GM21737 (cell line): Measurements from ENCODE around the gene DLAT.
"Not testable (repeated sequence)": the region's sequence is repeated elsewhere in the genome, so short reads cannot be mapped to it uniquely, and the experiment has no call there.

Source experiments
- ATAC-seq: cut with Tn5 transposase; IDR thresholded peaks from one replicate; pipeline ENCODE4 v1.9.1; 2021; ENCODE audit warnings: mild to moderate bottlenecking, moderate library complexity; ENCODE audit not compliant: unreplicated experiment

Gene DLAT

DNA sequence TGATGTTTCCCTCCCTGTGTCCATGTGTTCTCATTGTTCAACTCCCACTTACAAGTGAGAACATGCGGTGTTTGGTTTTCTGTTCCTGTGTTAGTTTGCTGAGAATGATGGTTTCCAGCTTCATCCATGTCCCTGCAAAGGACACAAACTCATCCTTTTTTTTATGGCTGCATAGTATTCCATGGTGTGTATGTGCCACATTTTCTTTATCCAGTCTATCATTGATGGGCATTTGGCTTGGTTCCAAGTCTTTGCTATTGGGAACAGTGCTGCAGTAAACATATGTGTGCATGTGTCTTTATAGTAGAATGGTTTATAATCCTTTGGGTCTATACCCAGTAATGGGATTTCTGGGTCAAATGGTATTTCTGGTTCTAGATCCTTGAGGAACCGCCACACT, 21.4 kb downstream of the DLAT start:
- ATAC-seq, result not testable (repeated sequence)

DNA sequence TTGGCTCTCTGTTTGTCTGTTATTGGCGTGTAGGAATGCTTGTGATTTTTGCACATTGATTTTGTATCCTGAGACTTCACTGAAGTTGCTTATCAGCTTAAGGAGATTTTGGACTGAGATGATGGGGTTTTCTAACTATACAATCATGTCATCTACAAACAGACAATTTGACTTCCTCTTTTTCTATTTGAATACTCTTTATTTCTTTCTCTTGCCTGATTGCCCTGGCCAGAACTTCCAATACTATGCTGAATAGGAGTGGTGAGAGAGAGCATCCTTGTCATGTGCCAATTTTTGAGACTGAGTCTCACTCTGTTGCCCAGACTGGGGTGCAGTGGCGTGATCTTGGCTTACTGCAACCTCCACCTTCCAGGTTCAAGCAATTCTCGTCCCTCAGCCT, 23.0 kb downstream of the DLAT start:
- not testable (repeated sequence) for ATAC-seq

DNA sequence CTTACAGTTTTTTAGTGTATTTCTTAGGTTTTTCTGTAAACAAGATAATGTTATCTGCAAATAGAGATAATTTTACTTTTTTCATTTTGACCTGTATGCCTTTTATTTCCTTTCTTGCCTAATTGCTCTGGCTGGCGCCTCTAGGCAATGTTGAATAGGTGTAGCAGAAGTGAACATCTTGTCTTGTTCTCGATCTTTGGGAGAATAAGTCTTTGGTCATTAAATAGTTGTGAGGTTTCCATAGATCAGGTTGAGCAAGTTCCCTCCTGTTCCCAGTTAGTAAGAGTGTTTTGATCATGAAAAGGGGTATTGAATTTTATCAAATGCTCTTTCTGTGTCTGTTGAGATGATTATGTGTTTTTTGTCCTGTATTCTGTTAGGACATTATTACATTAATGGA, 24.6 kb downstream of the DLAT start:
- no peak for ATAC-seq

DNA sequence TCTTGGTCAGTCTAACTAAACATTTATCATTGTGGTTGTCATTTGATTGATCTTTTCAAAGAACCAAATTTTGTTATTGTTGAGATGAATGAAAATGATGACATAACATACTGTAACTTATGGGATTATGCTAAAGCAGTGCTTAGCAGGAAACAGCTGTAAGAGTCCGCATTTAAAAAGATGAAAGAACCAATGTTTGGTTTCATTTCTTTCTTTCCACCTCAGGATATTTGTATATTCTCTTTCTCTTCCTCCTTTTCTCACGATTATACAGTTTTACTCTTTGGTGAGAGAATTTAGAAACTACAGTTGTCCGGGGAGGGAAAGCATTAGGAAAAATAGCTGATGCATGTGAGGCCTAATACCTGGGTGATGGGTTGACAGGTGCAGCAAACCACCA, 25.5 kb downstream of the DLAT start:
- ATAC-seq, result no peak

DNA sequence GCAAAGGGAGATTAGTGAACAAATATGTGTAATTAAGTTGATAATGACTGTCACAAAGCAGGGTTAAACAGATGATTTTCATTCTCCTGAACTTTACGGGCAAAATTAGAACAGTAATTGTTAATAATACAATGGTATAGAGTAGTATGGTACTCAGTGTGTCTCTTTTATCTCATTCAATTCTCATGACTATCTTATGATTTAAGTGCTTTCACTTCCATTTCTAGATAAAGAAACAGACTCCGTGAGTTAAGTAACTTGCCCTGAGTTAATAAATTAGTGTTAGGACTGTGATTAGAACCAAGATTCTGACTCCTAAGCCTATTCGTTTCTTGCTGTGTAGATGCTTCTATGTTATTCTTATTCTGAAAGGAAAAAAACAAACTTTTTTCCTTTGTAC, 26.6 kb downstream of the DLAT start:
- no peak for ATAC-seq

DNA sequence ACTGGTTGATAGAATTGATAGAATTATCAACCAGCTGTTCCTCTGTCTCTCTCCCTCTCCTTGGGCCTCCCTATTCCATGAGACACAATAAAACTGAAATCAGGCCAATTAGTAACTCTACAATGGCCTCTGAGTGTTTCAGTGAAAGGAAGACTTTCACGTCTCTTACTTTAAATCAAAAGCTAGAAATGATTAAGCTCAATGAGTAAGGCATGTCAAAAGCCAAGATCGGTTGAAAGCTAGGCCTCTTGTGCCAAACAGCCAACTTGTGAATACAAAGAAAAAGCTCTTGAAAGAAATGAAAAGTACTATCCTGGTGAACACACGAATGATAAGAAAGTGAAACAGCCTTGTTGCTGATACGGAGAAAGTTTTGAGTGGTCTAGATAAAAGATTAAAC, 32.0 kb downstream of the DLAT start:
- ATAC-seq, result no peak

DNA sequence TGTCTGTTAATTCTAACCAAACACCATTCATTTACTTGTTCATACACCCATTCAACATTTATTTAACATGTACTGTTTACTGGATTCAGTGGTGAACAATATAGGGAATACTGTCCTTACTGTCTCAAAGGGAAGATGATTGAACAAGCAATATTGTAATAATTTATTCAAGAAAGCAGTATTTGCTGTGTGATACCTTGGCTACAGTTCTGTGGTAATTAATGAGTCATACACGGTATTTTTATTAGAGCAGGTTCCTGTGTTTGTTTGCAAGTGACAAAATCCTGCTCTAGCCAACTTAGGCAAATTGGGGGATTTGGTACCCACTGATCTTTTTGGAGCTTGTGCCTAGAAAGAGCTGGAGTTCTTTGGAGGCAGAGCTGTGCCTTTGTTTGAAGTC, 32.9 kb downstream of the DLAT start:
- no peak for ATAC-seq

DNA sequence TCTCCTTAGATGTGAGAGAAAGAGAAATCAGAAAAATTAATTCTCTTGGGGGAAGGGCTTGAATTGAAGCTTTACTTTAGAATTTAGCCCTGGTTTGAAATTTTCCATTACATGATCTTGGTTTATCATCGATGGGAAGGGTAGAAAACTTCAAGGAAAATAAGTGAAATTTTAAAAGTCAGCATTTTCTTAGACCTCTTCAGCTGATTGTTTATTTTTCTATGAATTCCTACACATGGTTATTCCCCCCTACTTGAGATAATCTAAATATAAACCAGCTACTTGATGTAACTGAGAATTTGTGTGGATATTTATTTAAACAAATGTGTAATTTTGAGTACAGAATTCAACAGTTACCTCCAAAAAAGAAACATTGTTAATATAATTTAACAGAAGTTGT, 37.7 kb downstream of the DLAT start:
- ATAC-seq, result no peak

DNA sequence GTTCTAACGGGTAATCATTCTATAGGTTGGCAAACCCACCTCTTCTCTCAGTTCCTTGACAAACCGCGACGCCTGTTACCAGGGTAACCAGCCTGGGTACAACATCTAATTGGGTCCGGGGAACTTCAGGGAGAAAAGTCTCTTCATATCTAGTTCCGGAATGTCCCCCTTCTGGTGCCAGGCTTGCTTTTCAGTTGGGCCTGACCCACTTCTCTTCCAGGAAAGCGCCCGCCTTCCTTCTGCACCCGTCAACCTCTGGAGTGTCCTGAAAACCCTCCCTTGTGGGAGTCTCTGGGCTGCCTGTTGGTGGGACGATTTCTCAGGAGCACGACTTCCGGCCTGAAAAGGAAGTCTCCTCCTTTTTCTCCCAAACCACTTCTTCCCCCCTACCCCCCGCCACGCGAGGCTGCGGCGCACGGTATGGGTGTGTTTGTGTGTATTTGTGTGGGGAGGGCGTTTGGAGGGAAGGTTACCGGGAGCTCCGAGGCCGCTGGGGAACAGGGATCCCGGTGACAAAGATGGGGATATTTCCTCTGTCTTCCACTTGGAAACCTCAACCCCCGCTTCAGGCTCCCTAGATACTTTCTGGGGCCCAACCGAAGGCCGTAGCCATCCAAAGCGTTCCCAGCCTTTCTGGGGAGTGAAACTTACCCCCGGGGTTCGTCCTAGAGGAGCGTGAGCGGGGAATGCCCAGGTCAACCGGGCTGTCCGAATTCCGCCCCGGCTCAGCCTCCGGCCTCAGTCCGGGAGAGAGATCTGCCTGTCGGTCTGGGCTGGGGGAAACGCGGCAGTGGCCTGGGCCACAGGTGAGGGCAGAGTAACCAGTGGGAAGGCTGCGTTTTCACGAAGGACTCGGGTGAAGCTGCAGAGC, 49.0 kb downstream of the DLAT start, which contains the start of the genes NKAPD1 and PIH1D2:
Gene NKAPD1, plus strand, starts transcription at position 359 of the 871 bp plus-strand sequence. CDS start 1,276 bp downstream, outside the sequence.
Gene PIH1D2, minus strand, starts transcription at position 77 of the 871 bp plus-strand sequence. CDS start 843 bp downstream, outside the sequence.
- peak; percentile 74 for ATAC-seq

DNA sequence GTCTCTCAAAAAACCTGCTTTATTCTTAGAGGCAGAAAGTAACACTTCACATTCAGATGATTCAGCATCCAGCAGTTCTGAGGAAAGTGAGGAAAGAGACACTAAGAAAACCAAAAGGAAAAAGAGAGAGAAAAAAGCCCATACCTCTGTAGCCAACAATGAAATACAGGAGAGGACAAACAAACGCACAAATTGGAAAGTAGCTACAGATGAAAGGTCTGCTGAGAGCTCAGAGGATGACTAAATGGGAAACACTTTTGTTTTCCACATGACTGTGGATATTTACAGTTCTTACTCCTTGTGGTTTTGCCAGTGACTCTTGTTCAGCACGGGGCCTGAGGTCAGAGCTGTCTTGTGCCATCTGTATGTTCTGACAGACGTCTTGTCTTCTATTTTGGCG, 57.5 kb downstream of the DLAT start:
- no peak for ATAC-seq

DNA sequence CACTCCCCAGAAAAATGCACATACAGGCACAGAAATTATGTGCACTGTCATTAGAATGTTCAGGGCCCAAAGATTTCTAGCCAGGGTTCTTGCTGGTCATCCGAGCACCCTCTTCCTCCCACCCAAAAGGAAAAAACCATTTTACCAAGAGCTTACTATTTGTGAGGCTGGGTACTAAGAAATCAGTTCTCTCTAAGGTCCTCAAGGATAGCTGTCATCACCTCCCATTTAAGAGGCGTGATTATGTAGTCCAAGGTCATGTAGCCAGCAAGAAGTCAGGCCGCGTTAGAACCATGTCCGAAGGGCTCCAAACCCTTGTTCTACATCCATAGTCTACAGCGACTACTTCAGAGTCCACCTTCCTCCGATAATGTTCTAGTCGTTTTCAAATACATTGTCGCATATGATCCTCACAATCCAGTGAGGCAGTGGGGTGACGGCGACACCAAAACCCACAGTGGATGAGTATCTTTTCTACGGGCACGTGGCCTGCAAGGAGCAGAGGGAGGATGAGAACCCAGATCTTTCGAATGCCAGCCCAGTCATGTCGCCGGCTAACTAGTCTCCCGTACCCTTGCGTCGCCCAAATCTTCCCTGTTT, 60.7 kb downstream of the DLAT start:
- ATAC-seq, result peak; percentile 30

DNA sequence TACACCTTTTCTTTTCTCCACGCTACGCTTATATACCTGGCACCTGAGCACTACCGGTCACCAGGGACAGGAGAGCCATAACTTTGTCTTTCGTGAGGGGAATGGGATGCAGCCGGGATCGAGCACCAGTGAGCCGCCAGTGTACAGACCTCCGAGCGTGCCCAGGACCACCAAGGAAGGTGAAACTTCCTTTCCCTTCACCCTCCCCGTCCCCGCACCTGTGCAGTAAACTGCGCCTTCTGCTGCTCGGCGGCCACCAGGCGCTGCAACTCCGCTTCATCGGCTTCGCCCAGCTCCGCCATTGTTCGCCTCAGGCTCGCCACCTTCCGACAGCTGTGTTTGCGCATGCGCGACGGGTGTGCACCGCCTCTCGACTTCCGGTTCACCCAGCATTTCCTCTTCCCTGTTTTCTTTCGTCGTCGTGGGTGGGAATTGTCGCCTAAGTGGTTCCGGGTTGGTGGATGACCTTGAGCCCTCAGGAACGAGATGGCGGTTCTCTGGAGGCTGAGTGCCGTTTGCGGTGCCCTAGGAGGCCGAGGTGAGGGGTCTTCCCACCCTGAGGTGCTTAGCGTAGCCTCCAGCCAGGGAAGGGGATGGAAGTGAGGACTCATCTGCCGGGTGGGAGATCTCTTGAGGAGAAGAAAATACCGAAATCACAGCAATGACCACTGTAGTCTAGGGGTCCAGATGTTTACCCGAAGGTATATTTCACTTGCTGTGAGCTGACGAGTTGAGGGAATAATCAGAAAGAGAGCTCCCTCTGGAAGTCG, 61.4 kb downstream of the DLAT start, which contains the start of the genes SDHD and TIMM8B:
Gene SDHD, plus strand, starts transcription at position 452 of the 770 bp plus-strand sequence. Its CDS starts 35 bp downstream, at position 487.
Gene TIMM8B, minus strand, starts transcription at position 335 of the 770 bp plus-strand sequence. Its CDS starts 33 bp downstream, at position 302.
- ATAC-seq, result peak; percentile 83

DNA sequence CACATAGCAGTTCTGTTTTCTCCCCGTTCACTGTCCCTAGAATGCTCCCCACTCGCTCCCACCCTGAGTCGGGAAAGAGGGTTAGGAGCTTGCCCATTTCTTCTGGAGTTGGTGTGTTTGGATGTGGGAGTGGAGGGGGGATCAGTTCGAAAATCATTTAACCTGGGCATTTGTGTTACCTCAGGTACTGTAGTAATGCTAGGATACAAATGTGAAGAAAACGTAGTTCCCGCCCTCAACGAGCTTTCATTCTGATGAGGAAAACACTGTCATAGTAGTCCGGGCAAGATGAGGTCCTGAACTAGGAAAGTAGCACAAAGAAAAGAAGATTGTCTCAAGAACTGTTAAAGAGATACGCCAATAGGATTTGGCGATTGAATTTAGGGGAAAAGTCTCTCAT, 62.0 kb downstream of the DLAT start:
- peak; percentile 1 for ATAC-seq

DNA sequence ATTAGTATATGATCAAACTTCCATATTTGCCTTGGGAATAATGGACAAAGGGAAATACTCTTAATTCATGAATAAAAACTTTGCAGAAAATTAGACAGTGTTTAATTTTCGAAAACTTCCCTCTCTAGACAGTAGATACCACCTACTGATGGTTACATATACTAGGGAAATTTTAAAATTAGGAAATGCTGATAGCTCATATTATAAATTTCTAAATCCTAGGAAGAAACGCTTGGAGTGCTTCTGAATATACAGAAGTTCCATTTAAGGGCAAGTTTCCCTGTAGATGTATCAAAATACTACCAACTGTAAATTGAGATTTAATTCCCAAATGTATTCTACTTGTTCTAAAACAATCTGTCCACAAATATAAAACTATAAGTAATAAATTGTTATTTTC, 70.1 kb downstream of the DLAT start:
- not testable (repeated sequence) for ATAC-seq

DNA sequence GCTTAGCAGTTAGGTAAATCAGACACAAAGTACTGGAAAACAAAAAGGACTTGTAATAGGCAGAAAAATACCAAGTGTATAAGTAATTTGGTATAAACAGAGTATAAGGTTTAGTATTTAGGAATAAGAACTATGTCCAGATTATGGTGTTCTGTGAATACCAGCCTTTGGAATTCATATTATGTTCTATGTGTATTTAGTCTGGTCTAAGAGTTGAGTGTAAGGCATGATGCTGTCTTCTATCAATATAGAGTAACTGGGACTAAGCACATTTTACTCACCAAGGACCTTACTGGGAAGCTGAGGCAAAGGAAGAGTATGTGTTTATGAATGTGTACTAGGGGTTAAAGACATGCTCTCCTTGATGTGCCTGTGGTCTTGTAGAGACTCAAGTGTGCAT, 71.0 kb downstream of the DLAT start:
- no peak for ATAC-seq

DNA sequence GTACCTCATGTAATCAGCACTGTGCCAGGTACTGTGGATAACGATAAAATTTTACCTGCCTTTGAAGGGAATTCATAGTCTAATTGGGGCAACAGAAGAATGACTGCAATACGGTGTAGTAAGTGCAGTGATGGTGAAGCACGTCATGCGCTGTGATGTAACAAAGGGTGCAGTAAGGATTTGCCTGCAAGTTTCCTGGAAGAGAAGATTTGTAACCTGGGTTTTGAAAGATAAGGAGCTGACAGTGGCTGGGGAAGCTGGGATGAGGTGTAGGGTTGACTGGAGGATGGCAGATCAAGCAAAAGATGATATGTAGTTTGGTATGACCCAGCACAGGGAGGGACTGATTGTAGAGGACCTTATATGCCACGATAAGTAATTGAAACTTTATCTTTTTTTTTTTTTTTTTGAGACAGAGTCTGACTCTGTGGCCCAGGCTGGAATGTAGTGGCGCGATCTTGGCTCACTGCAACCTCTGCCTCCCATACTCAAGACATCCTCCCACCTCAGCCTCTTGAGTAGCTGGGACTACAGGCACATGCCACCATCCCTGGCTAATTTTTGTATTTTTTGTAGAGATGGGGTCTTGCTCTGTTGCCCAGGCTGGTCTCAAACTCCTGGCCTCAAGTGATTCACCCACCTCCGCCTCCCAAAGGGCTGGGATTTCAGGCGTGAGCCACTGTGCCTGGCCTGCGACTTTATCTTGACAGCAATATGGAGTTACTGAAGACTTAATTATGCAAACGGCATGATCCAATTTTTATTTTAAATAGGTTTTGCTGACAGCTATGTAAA, 72.7 kb downstream of the DLAT start:
- no peak for ATAC-seq

DNA sequence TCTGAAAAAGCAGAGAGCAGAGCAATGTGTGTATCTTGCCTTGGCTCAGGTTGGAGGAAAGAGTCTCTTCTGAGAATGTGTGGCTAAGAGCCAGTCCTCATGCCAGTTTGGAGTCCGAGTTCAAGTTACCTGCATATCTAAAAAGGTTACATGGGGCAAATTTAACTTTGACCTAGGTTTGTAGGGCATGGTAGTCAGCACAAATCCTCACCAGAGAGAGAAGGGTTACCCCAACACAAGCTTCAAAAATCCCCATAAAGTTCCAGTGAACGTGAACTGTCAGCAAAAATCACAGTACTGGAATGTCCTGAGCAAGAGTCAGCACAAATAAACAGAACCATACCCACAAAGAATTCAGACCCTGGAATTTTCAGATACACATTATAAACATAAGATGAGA, 75.3 kb downstream of the DLAT start:
- ATAC-seq, result no peak

DNA sequence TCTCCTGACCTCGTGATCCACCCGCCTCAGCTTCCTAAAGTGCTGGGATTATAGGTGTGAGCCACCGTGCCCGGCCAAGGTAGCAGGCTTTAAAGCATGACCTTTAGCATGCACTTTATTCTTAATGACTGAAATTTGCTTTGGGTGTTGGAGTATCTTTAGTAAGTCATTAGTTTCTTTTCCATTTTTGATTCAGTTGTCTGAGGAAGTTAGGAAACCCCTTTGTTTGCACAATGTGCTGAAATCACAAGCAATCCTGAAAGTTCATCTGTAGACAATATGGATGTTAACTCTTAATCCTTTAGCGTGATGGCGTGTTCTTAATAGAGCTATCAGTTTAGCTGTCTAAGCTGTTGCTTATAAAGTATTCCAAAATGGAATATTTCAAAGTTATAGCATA, 78.2 kb downstream of the DLAT start:
- ATAC-seq, result no peak

DNA sequence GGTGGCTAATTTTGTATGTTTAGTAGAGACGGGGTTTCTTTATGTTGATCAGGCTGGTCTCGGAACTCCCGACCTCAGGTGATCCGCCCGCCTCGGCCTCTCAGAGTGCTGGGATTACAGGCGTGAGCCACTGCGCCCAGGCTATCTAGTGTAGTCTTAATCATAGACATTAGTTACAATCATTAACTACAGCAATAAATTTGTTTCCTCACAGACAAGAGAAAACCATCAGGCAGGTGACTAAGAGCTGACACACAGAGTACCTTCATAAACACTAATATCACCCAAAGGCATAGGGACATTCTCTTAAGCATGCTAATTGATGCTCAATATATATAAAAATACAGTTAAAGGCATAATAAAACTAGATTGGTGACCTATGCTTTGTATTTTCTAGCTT, 80.9 kb downstream of the DLAT start:
- ATAC-seq, result no peak
